Natural killer cell (primary cell): Measurements from ENCODE around the gene PTH2. TPM values are rescaled to one million over a fixed set of nuclear protein-coding genes. Genes with fewer than 3 reads are reported as not detected.

ENCODE experiments used
- ATAC-seq, 3 donors: fragments of 150-1000 bp in 2 of 3; fragments of 200-7000 bp in 1 of 3; cut with Tn5 transposase; 1 replicate in 1 of 3; 2 replicates in 2 of 3; pipeline ENCODE4 v1.10.0; 2021; ENCODE audit warnings: mild to moderate bottlenecking in 2 of 3, moderate library complexity in 2 of 3
- DNase-seq, 2 donors: peaks; one replicate each; pipeline versions ENCODE4 v3.0.0 to v3.0.0-alpha.2; 2013 to 2021; ENCODE audit warnings: mixed read lengths in 1 of 2
- H3K27ac ChIP-seq: one replicate; pipeline ENCODE4 v1.5.1; 2013; ENCODE audit warnings: mild to moderate bottlenecking, low read length
- H3K27me3 ChIP-seq: one replicate; pipeline ENCODE4 v1.6.1; 2013; ENCODE audit warnings: low read length; ENCODE audit not compliant: control insufficient read depth, insufficient read depth
- H3K36me3 ChIP-seq: one replicate; pipeline ENCODE4 v1.6.1; 2013; ENCODE audit warnings: low read length; ENCODE audit not compliant: control insufficient read depth, insufficient read depth
- H3K4me1 ChIP-seq: one replicate; pipeline ENCODE4 v1.6.1; 2013; ENCODE audit warnings: low read length; ENCODE audit not compliant: control insufficient read depth, insufficient read depth
- H3K4me3 ChIP-seq: one replicate; pipeline ENCODE4 v1.5.1; 2013; ENCODE audit warnings: low read length
- H3K9me3 ChIP-seq: one replicate; pipeline ENCODE4 v1.6.1; 2013; ENCODE audit warnings: low read length; ENCODE audit not compliant: control insufficient read depth, insufficient read depth
- H3K27ac Mint-ChIP-seq, 2 donors: one replicate each; pipeline ENCODE4 v1.8.0; 2022; ENCODE audit warnings: mild to moderate bottlenecking in 2 of 2, mixed read lengths in 2 of 2, moderate library complexity in 1 of 2
- H3K27me3 Mint-ChIP-seq, 2 donors: one replicate each; pipeline ENCODE4 v1.8.0; 2022; ENCODE audit warnings: low read depth in 2 of 2, mixed read lengths in 2 of 2
- H3K36me3 Mint-ChIP-seq: one replicate; pipeline ENCODE4 v1.8.0; 2022; ENCODE audit warnings: mixed read lengths
- H3K4me1 Mint-ChIP-seq, 2 donors: one replicate each; pipeline ENCODE4 v1.8.0; 2022; ENCODE audit warnings: mixed read lengths in 2 of 2
- H3K4me3 Mint-ChIP-seq: one replicate; pipeline ENCODE4 v1.8.0; 2022; ENCODE audit warnings: mild to moderate bottlenecking, moderate library complexity, mixed read lengths
- H3K9me3 Mint-ChIP-seq, 2 donors: one replicate each; pipeline ENCODE4 v1.8.0; 2022; ENCODE audit warnings: mixed read lengths in 2 of 2
- CTCF ChIP-seq: fragments of 200-600 bp; IDR thresholded peaks from one replicate; pipeline ENCODE4 v1.8.0; 2022; ENCODE audit warnings: antibody characterized with exemption
- WGBS: methylation state at CpG from one replicate; pipeline ENCODE4 v1.1.7; 2013; ENCODE audit warnings: missing lambda C conversion rate; ENCODE audit not compliant: insufficient coverage; 5-methylcytosine and 5-hydroxymethylcytosine counted together
- intact Hi-C: fragments of 100-400 bp; cut with micrococcal nuclease; formaldehyde crosslinking; loops from one replicate; pipeline ENCODE4 v1.14.2; 2022
- total RNA-seq, 4 donors: library from RNA; stranded (reverse); fragments of 120-200 nt in 1 of 4; gene quantifications; one replicate each; pipeline versions ENCODE4 v1.2.3 to v1.2.4, GENCODE V29; 2013 to 2022

Gene PTH2
- total RNA-seq, 3 donors from 2014 or later (not counting 1 experiment from before 2014, with no cell fraction given): not detected

GRCh38 chr19:49411681-49412326 lies 11.4 kb downstream of the PTH2 start:
- no peak overlapping the region for H3K27ac Mint-ChIP-seq
- Histone ChIP-seq H3K27me3 (no peaks in the 10 kb centered on the region), H3K36me3 (no peaks in the 10 kb centered on the region), H3K27ac (no peak overlapping the region), H3K4me1 (peaks cover 15% of the 10 kb centered on the region), H3K9me3 (no peaks in the 10 kb centered on the region), H3K4me3 (no peak overlapping the region)
- ATAC-seq (no peak), DNase-seq (no peak)
- no peak for TF ChIP-seq CTCF
- no peak overlapping the region for H3K4me3 Mint-ChIP-seq
- peaks cover 0 to 10% of the 10 kb centered on the region in 2 donors for H3K27me3 Mint-ChIP-seq
- H3K36me3 Mint-ChIP-seq: no peaks in the 10 kb centered on the region
- intact Hi-C loops: no loop called here
- 82% methylated on average over 3 of the region's 3 CpGs for WGBS
- no peaks in the 10 kb centered on the region for H3K9me3 Mint-ChIP-seq
- peaks cover 7 to 13% of the 10 kb centered on the region in 2 donors for H3K4me1 Mint-ChIP-seq

- Mint-ChIP-seq H3K4me1 (peaks cover 7 to 13% of the 10 kb centered on the region in 2 donors), H3K9me3 (no peaks in the 10 kb centered on the region), H3K4me3 (no peak overlapping the region), H3K27me3 (peaks cover 0 to 4% of the 10 kb centered on the region in 2 donors), H3K36me3 (no peaks in the 10 kb centered on the region), H3K27ac (peak overlapping the region in 1 of 2 donors; percentile 6)
- Histone ChIP-seq H3K36me3 (no peaks in the 10 kb centered on the region), H3K27ac (peak overlapping the region; percentile 46), H3K9me3 (no peaks in the 10 kb centered on the region), H3K27me3 (no peaks in the 10 kb centered on the region), H3K4me3 (no peak overlapping the region), H3K4me1 (peaks cover 15% of the 10 kb centered on the region)
- TF ChIP-seq CTCF: no peak
- intact Hi-C loops: no loop called here
- DNase-seq (peak in 1 of 2 donors; percentile 56), ATAC-seq (no peak)
- WGBS: 46% methylated on average over 5 of the region's 5 CpGs
These were observed 13.7 kb downstream of the PTH2 start for GRCh38 chr19:49409441-49410029.

- no peaks in the 10 kb centered on the region for H3K9me3 ChIP-seq
- no peaks in the 10 kb centered on the region for H3K36me3 Mint-ChIP-seq
- H3K4me3 Mint-ChIP-seq: no peak overlapping the region
- no peaks in the 10 kb centered on the region for H3K36me3 ChIP-seq
- no peaks in the 10 kb centered on the region for H3K27me3 ChIP-seq
- DNase-seq (no peak), ATAC-seq (no peak)
- peak overlapping the region; percentile 46 for H3K27ac ChIP-seq
- intact Hi-C loops: no loop called here
- TF ChIP-seq CTCF: no peak
- 75% methylated on average over 8 of the region's 8 CpGs for WGBS
- H3K27ac Mint-ChIP-seq: peak overlapping the region in 1 of 2 donors; percentile 6
- H3K4me1 ChIP-seq: peaks cover 15% of the 10 kb centered on the region
- H3K27me3 Mint-ChIP-seq: peaks cover 0 to 4% of the 10 kb centered on the region in 2 donors
- H3K4me3 ChIP-seq: no peak overlapping the region
- H3K4me1 Mint-ChIP-seq: peaks cover 7 to 13% of the 10 kb centered on the region in 2 donors
- H3K9me3 Mint-ChIP-seq: no peaks in the 10 kb centered on the region
These were observed 14.3 kb downstream of the PTH2 start for GRCh38 chr19:49408816-49409440.
